NCI-H2196 treated with DMSO at 0.1 percent for 48 hours (cell line): ENCODE results near the gene DHRS7B.
A peak's percentile ranks its signal among the peaks of the same experiment; 100 is the strongest.
"Not testable (repeated sequence)": the region's sequence is repeated elsewhere in the genome, so short reads cannot be mapped to it uniquely, and the experiment has no call there.

Experiments
- DNase-seq: peaks from one replicate; lab custom pipeline; 2025; ENCODE audit not compliant: unreplicated experiment; lab: John Stamatoyannopoulos, UW

Gene DHRS7B, protein sequence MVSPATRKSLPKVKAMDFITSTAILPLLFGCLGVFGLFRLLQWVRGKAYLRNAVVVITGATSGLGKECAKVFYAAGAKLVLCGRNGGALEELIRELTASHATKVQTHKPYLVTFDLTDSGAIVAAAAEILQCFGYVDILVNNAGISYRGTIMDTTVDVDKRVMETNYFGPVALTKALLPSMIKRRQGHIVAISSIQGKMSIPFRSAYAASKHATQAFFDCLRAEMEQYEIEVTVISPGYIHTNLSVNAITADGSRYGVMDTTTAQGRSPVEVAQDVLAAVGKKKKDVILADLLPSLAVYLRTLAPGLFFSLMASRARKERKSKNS

GRCh38 chr17:21126645-21127508 is at the start of gene DHRS7B:
Gene DHRS7B (plus strand): TSS chr17:21126964. CDS start chr17:21126972, 8 bp downstream.
- peak; percentile 80 for DNase-seq

DNA sequence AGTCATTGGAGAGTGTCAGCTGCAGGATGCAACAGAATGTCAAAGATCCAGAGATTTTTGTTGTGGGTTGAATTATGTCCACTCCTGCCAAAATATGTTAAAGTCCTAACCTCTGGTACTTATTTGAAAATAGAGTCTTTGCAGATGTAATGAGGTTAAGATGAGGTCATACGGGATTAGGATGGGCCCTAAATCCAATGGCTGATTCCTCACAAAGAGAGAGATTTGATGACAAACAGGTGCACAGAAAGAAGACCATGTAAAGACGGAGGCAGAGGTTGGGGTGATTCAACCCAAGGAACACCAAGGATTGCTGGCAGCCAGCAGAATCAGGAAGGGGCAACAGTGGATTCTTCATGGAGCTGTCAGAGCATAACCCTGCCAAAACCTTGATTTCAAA is 49.5 kb upstream of the DHRS7B start:
- no peak for DNase-seq

DNA sequence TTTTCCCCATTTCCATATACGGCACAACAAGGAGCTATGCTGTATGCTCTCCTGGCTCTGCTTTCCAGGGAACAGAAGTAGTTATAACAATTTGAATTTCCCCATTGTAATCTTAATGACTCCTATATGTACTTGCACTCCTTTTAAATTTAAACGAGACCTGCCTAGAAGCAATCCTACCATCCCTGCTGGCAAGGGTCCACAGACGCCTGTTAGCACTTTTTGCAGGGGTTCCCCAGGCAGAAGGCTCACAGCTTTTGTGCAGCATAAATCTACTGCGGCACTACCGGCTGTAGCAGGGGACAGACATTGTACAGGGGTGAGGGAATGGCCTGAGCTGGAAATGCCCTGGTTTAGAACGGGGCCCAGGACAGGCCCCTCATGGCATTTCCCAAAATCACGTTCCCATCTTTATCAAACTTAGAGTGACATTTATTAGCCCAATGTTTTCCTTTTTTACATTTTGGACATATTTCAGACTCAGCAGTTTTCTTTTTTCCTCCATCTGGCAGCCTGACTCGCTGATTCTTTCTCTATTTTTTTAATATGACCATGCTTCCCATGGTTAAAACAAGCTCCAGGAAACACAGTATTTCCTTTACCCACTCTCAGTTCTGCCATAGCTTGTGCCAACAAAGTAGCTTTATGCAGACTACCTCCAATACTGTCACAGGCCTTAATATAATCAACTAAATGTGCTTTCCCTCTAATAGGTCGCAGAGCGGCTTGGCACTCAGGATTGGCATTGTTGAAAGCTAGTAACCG is 48.6 kb upstream of the DHRS7B start:
- DNase-seq = no peak

GRCh38 chr17:21079196-21079595 is 47.6 kb upstream of the DHRS7B start:
- no peak for DNase-seq

DNA sequence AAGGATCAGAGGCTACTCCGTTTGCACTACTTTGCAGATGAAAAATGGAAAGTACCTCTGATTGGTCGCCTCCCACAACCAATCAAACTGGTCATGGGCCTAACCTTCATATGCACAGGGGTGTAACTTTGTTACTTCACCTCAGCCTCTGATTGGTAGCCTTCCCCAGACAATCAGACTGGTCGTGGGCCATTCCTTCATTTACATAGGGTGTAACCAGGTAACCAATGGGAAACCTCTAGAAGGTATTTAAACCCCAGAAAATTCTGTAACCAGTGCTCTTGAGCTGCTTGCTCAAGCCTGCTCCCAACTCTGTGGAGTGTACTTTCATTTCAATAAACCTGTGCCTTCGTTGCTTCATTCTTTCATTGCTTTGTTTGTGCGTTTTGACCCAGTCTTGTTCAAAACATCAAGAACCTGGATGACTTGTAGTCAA is 44.7 kb upstream of the DHRS7B start:
- no peak for DNase-seq

GRCh38 chr17:21085280-21085679 is 41.5 kb upstream of the DHRS7B start:
- DNase-seq = not testable (repeated sequence)

- no peak for DNase-seq
Observed at GRCh38 chr17:21085707-21086106, 41.1 kb upstream of the DHRS7B start.

GRCh38 chr17:21089145-21089544 is 37.6 kb upstream of the DHRS7B start:
- DNase-seq = no peak

DNA sequence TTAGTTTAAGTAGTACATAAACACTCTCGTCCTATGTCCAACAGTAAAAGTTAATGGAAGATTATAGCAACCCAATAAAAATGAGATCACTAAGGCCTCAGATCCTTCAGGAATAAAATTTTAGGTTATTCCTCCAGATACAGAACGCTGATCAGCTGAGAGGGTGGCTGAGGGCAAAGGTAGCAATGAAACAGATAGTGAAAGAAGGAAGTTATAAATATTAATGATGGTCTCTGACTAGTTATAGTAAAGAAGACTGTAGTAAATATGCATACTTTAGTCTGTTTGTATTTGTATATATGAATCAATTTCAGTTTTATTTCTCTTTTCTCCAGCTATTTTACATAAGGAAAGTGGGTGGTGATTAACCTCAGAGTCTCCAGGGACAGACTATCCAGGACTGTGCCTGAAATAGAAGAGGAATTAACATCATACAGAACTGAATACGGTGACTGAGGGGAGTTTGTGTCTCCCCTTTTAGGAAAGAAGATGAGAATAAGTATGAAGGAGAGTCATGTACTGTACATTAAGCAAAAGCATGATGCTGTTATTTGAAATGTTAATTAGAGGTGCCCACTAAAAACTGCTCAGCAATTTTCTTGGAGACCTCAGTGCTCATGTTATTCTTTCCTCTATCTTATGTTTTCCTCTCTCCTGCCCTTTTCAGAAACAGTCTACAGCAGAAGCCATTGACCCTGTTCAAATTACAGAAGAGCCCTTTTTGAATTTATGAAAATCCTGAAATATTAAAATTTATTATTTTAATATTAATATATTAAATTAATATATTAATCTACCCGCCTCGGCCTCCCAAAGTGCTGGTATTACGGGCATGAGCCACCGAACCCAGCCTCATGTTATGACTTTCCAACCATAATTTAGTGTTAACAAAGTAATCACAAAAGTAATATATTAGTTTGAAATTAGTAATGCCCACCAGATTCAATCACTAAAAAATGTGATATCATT is 36.5 kb upstream of the DHRS7B start:
- no peak for DNase-seq

DNA sequence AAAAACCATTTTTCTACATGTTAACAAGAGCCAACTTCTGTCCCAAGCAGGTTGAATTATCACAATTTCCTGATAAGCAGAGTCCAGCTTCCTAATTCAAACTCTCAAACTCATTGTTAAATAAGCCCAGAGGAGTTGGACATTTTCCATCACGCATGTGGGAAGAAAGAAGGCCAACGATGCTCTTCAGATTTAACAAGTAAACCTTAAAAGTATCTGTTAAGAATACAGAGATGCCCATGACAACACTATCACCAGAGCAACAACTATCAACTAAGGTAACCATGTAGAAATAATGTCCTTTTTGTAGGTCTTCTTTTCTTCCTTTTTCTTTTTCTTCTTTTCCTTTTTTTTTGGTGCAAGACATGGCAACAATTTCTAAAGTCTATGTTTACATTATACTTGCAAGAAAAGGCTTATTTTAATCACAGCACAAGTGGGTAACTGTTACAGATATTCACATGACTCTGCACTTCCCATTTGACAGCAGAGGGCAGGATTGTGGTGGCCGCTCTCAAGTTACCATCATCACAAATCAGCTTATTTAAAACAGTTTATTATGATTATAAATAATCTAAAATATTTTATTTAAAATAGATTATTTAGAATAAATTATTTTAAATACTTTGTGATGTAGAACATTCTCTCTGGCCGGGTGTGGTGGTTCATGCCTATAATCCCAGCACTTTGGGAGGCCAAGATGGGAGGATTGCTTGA is 35.7 kb upstream of the DHRS7B start:
- DNase-seq = no peak

GRCh38 chr17:21094298-21094704 is 32.5 kb upstream of the DHRS7B start:
- DNase-seq = no peak

- DNase-seq = no peak
Observed at GRCh38 chr17:21095735-21096134, 31.0 kb upstream of the DHRS7B start.

GRCh38 chr17:21096874-21097273 is 29.9 kb upstream of the DHRS7B start:
- DNase-seq = no peak

DNA sequence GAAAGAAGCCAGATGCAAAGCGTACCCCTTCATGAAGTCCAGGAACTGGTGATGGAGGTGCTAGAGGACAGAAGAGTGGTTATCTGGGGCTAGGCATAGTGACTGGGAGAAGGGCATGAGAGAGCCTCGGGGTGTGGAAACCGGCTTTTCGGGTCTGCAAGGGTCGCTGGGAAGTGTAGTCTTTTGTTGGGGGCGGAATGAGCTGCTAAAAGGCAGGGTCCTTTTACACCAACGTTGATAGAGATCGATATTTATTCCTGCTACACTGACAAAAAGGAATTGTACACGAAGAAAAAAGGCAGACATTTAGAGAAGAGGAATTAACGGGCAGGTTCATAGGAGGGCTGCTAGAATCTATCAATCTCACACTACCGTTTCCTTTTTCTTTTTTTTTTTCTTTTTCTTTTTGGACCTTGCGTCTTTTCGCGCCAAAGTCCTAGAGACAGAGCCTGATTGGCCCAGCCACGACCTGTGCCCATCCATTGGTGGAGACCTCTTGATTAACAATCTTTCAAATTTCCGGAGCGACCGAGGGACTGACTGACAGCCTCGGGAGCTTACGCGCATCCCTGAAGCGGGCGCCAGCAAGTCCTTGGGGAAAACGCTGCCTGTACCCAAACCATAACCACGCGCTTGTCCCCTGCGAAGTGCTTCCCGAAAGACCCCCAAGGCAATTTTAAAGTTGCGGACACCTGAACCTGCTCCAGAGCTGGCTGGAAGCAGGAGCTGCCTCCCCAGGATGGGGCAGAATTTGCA is 27.7 kb upstream of the DHRS7B start:
- peak; percentile 42 for DNase-seq

DNA sequence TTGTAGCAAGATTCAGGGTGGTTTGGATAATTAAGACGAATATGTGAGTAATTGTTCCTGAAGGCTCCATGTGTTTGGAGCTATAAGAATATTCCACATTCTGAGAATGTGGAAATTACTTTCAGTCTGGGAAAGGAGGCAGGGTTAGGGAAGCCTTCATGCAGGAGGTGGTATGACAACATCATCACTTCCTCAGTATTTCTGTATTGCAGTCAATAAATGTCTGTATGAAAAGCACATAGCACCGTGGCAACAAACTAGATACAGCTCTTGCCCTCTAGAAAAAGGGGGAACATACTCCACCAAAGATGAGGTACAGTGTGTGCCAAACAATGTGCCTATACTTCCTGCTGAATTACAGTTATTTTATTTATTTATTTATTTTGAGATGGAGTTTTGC is 26.1 kb upstream of the DHRS7B start:
- DNase-seq = no peak

GRCh38 chr17:21104608-21105007 is 22.2 kb upstream of the DHRS7B start:
- DNase-seq = no peak

- no peak for DNase-seq
Observed at GRCh38 chr17:21105064-21105894, 21.5 kb upstream of the DHRS7B start.

- DNase-seq = no peak
Observed at GRCh38 chr17:21106316-21106715, 20.4 kb upstream of the DHRS7B start.
